ENCODE data around the gene SHANK2.

- no peak for TF ChIP-seq CTCF (IDR thresholded peaks at IDR 0.05; ENCODE audit: low read length)
- TF ChIP-seq EZH2 (optimal IDR thresholded peaks at IDR 0.05; ENCODE audit: low read depth, low read length), result no peak
- TF ChIP-seq EZH2phosphoT487 (IDR thresholded peaks at IDR 0.05; ENCODE audit: low read length), result no peak
Observed at GRCh38 chr11:71246559-71246958, 5.8 kb downstream of the SHANK2 start.

Data from MM.1S (cell line).